GM23338 (cell line): Measurements from ENCODE around the gene NUTM2A.
"Not testable (repeated sequence)": the region's sequence is repeated elsewhere in the genome, so short reads cannot be mapped to it uniquely, and the experiment has no call there.

ENCODE experiments used
- CREB1 ChIP-seq: fragments of 250-450 bp; sonication (Bioruptor Pico); IDR thresholded peaks from 2 replicates; pipeline ENCODE4 v1.5.0; 2020; ENCODE audit warnings: low read depth, mild to moderate bottlenecking, moderate library complexity
- EZH2 ChIP-seq: fragments of 200-600 bp; sonication (generic); IDR thresholded peaks from one replicate; pipeline ENCODE4 v1.8.0; 2017; ENCODE audit warnings: antibody characterized with exemption, mild to moderate bottlenecking, low read depth; ENCODE audit not compliant: unreplicated experiment
- EZH2phosphoT487 ChIP-seq: fragments of 200-600 bp; sonication (generic); IDR thresholded peaks from one replicate; pipeline ENCODE4 v1.8.1; 2018; ENCODE audit warnings: antibody characterized with exemption; ENCODE audit not compliant: unreplicated experiment
- JUNB ChIP-seq: IDR thresholded peaks from one replicate; pipeline ENCODE4 v1.6.1; 2016; ENCODE audit warnings: antibody characterized with exemption; ENCODE audit not compliant: unreplicated experiment
- NANOG ChIP-seq: IDR thresholded peaks from 2 replicates; pipeline ENCODE4 v1.6.1; 2016; ENCODE audit warnings: antibody characterized with exemption, borderline replicate concordance
- POLR2AphosphoS5 ChIP-seq: IDR thresholded peaks from 2 replicates; pipeline ENCODE4 v1.6.1; 2016; ENCODE audit warnings: antibody characterized with exemption, low read depth
- STAT1 ChIP-seq: IDR thresholded peaks from one replicate; pipeline ENCODE4 v1.6.1; 2016; ENCODE audit warnings: antibody characterized with exemption; ENCODE audit not compliant: unreplicated experiment
- ZNF114 ChIP-seq: fragments of 250-450 bp; sonication (Bioruptor Pico); IDR thresholded peaks from 2 replicates; pipeline ENCODE4 v1.5.0; 2020; ENCODE audit warnings: mild to moderate bottlenecking, moderate library complexity
- TF ChIP-seq, protein P1 (sequence below), 2 experiments: fragments of 200-600 bp in 1 of 2; sonication (generic) in 1 of 2; conservative IDR thresholded peaks; 2 replicates each; pipeline versions ENCODE4 v1.5.1 to v1.6.1; 2016 to 2017; ENCODE audit warnings: antibody characterized with exemption in 2 of 2, low read depth in 2 of 2, mild to moderate bottlenecking in 2 of 2, moderate library complexity in 1 of 2
- TF ChIP-seq, protein P2 (sequence below): IDR thresholded peaks from one replicate; pipeline ENCODE4 v1.6.1; 2018; ENCODE audit warnings: antibody characterized with exemption; ENCODE audit not compliant: unreplicated experiment

DNA sequence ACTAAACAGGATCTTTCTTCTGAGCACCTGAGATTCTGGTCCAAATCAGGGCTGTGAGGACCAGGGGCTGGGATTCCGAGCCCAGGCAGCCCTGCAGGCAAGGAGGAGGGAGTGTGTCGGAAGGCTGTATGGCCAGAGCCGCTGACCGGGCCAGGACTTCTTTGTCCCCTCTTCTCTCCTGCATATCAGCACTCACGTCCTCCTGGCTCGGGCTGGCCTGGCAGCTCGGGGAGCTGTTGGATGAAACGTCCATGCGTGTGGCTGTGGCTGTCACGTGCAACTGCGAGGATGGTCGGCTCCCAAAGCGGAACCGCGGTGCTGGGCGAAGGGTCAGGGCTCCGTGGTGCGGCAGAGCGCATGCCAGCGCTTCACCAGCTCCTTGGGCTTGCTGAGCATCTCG lies 11.4 kb upstream of the NUTM2A start:
- TF ChIP-seq, protein P1, sequence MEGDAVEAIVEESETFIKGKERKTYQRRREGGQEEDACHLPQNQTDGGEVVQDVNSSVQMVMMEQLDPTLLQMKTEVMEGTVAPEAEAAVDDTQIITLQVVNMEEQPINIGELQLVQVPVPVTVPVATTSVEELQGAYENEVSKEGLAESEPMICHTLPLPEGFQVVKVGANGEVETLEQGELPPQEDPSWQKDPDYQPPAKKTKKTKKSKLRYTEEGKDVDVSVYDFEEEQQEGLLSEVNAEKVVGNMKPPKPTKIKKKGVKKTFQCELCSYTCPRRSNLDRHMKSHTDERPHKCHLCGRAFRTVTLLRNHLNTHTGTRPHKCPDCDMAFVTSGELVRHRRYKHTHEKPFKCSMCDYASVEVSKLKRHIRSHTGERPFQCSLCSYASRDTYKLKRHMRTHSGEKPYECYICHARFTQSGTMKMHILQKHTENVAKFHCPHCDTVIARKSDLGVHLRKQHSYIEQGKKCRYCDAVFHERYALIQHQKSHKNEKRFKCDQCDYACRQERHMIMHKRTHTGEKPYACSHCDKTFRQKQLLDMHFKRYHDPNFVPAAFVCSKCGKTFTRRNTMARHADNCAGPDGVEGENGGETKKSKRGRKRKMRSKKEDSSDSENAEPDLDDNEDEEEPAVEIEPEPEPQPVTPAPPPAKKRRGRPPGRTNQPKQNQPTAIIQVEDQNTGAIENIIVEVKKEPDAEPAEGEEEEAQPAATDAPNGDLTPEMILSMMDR (conservative IDR thresholded peaks at IDR 0.05; ENCODE audit: low read depth in 2 of 2), result not testable (repeated sequence)
- TF ChIP-seq, protein P2, sequence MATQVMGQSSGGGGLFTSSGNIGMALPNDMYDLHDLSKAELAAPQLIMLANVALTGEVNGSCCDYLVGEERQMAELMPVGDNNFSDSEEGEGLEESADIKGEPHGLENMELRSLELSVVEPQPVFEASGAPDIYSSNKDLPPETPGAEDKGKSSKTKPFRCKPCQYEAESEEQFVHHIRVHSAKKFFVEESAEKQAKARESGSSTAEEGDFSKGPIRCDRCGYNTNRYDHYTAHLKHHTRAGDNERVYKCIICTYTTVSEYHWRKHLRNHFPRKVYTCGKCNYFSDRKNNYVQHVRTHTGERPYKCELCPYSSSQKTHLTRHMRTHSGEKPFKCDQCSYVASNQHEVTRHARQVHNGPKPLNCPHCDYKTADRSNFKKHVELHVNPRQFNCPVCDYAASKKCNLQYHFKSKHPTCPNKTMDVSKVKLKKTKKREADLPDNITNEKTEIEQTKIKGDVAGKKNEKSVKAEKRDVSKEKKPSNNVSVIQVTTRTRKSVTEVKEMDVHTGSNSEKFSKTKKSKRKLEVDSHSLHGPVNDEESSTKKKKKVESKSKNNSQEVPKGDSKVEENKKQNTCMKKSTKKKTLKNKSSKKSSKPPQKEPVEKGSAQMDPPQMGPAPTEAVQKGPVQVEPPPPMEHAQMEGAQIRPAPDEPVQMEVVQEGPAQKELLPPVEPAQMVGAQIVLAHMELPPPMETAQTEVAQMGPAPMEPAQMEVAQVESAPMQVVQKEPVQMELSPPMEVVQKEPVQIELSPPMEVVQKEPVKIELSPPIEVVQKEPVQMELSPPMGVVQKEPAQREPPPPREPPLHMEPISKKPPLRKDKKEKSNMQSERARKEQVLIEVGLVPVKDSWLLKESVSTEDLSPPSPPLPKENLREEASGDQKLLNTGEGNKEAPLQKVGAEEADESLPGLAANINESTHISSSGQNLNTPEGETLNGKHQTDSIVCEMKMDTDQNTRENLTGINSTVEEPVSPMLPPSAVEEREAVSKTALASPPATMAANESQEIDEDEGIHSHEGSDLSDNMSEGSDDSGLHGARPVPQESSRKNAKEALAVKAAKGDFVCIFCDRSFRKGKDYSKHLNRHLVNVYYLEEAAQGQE, result not testable (repeated sequence)
- not testable (repeated sequence) for TF ChIP-seq CREB1 (CRISPR knock-in tag); STAT1; POLR2AphosphoS5; JUNB; EZH2phosphoT487; EZH2; NANOG; ZNF114
